ENCODE data around the gene TBC1D22A. TPM values are rescaled to one million over a fixed set of nuclear protein-coding genes. Genes with fewer than 3 reads are reported as not detected.

The TBC1D22A gene
- total RNA-seq, 1 donor from 2014 or later: 24.2 TPM

DNA sequence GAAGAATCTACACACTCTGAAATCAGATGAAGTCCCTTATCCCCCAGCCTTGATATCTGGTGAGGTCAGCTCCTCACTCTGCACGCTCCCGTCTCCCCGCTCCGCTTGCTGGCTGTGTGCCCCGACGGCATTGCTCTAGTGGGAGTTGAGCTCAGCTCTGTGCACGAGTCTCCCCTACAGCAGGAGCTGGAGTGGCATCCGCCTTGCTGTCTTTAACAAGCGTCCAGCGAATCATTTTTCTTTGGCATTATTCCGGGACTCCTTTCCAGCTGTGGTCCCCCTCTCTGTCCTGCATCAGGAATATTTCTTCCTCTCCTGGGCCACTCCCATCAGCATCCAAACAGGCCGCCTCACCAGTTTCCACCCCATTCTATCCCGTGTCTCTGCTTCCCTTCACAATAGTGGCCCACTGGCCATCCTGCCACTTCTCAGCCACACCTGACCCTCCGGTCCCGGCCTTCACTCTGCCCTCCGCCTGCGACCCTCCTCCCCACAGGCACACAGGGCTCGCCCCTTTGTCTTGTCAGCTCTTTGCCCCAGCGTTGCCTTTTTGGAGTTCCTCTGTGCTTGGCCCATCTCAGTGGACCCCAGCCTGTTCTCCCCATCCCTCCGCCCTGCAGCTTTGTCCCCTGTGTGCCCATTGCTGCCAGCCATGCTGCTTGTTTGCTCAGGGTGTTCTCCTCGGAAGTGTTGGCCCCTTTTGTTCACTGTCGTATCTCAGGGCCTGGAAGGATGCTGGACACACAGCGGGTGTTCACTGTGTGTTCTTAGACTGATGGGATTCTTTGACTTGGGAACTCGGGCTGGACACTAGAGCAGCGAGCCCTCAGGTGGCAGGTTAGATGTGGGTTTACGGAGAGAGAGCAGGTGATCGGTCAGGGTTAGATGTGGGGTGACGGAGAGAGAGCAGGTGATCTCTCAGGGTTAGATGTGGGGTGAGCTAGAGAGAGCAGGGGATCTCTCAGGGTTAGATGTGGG, 441.8 kb downstream of the TBC1D22A start:
- no peak overlapping the region for H3K4me2 ChIP-seq (ENCODE audit: low read length)
- no peaks in the 10 kb centered on the region for H3K9me3 ChIP-seq (ENCODE audit: insufficient read depth, low read depth, low read length)
- Mint-ChIP-seq H3K9me3 (ENCODE audit: unreplicated experiment) (peaks cover 15% of the 10 kb centered on the region), H3K27me3 (ENCODE audit: low read depth, unreplicated experiment) (peaks cover 18% of the 10 kb centered on the region), H3K4me3 (ENCODE audit: unreplicated experiment) (no peak overlapping the region), H3K27ac (ENCODE audit: unreplicated experiment) (no peak overlapping the region), H3K4me1 (ENCODE audit: low read depth, unreplicated experiment) (no peaks in the 10 kb centered on the region), H3K36me3 (ENCODE audit: low read depth, unreplicated experiment) (no peaks in the 10 kb centered on the region)
- no peaks in the 10 kb centered on the region for H3K4me1 ChIP-seq (ENCODE audit: insufficient read depth, low read length)
- H3K79me2 ChIP-seq (ENCODE audit: insufficient read depth, low read length): no peaks in the 10 kb centered on the region
- FAIRE-seq: no peak
- H4K20me1 ChIP-seq (ENCODE audit: insufficient read depth, low read length): no peaks in the 10 kb centered on the region
- H2AFZ ChIP-seq (ENCODE audit: low read depth, low read length): no peak overlapping the region
- no peak overlapping the region for H3K27ac ChIP-seq (ENCODE audit: low read depth, low read length)
- H3K27me3 ChIP-seq (ENCODE audit: insufficient read depth, low read length): no peaks in the 10 kb centered on the region
- no peaks in the 10 kb centered on the region for H3K36me3 ChIP-seq (ENCODE audit: insufficient read depth, low read length)
- DNase-seq (ENCODE audit: low read depth): no peak
- H3K9ac ChIP-seq (ENCODE audit: low read length): no peak overlapping the region
- no peak for TF ChIP-seq EZH2 (IDR thresholded peaks at IDR 0.05; ENCODE audit: insufficient read depth, low read length)
- H3K4me3 ChIP-seq (ENCODE audit: insufficient read depth, low read depth, low read length): no peak overlapping the region

DNA sequence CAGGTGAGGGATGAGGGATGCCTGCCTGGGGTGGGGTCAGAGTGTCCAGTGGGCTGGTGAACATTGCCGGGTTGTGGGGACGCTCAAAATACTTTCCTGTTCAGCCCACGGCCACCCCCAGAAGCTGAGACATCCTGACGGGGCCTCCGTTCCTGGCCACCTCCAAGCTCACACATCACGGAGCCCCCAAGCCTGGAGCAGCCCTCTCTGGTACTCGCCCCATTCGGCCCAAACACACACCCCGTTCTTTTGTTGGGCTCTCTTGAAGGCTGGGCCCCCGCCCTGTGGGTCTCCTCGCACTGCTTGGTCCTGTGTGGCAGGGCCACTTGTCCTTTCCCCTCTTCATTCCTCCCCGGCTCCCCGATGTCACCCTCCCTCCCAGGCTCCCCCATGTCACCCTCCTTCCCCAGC, 442.6 kb downstream of the TBC1D22A start:
- H3K36me3 Mint-ChIP-seq (ENCODE audit: low read depth, unreplicated experiment): no peaks in the 10 kb centered on the region
- H3K9me3 Mint-ChIP-seq (ENCODE audit: unreplicated experiment): peaks cover 15% of the 10 kb centered on the region
- Histone ChIP-seq H3K4me3 (ENCODE audit: insufficient read depth, low read depth, low read length) (no peak overlapping the region), H3K36me3 (ENCODE audit: insufficient read depth, low read length) (no peaks in the 10 kb centered on the region), H3K4me1 (ENCODE audit: insufficient read depth, low read length) (no peaks in the 10 kb centered on the region), H3K79me2 (ENCODE audit: insufficient read depth, low read length) (no peaks in the 10 kb centered on the region), H4K20me1 (ENCODE audit: insufficient read depth, low read length) (no peaks in the 10 kb centered on the region), H3K27me3 (ENCODE audit: insufficient read depth, low read length) (no peaks in the 10 kb centered on the region), H3K27ac (ENCODE audit: low read depth, low read length) (no peak overlapping the region), H3K9me3 (ENCODE audit: insufficient read depth, low read depth, low read length) (no peaks in the 10 kb centered on the region), H3K4me2 (ENCODE audit: low read length) (no peak overlapping the region), H2AFZ (ENCODE audit: low read depth, low read length) (no peak overlapping the region), H3K9ac (ENCODE audit: low read length) (no peak overlapping the region)
- FAIRE-seq (no peak), DNase-seq (ENCODE audit: low read depth) (no peak)
- TF ChIP-seq EZH2 (IDR thresholded peaks at IDR 0.05; ENCODE audit: insufficient read depth, low read length) (no peak), CTCF (IDR thresholded peaks at IDR 0.05; ENCODE audit: insufficient read depth, low read depth, low read length) (no peak)
- H3K4me3 Mint-ChIP-seq (ENCODE audit: unreplicated experiment): no peak overlapping the region
- no peaks in the 10 kb centered on the region for H3K4me1 Mint-ChIP-seq (ENCODE audit: low read depth, unreplicated experiment)
- H3K27me3 Mint-ChIP-seq (ENCODE audit: low read depth, unreplicated experiment): peaks cover 17% of the 10 kb centered on the region
- no peak overlapping the region for H3K27ac Mint-ChIP-seq (ENCODE audit: unreplicated experiment)

GRCh38 chr22:47205554-47205953, 443.1 kb downstream of the TBC1D22A start:
- H3K4me1 Mint-ChIP-seq (ENCODE audit: low read depth, unreplicated experiment): no peaks in the 10 kb centered on the region
- Histone ChIP-seq H3K4me2 (ENCODE audit: low read length) (no peak overlapping the region), H3K4me1 (ENCODE audit: insufficient read depth, low read length) (no peaks in the 10 kb centered on the region), H3K9ac (ENCODE audit: low read length) (no peak overlapping the region), H3K4me3 (ENCODE audit: insufficient read depth, low read depth, low read length) (no peak overlapping the region), H2AFZ (ENCODE audit: low read depth, low read length) (no peak overlapping the region), H4K20me1 (ENCODE audit: insufficient read depth, low read length) (no peaks in the 10 kb centered on the region), H3K9me3 (ENCODE audit: insufficient read depth, low read depth, low read length) (no peaks in the 10 kb centered on the region), H3K79me2 (ENCODE audit: insufficient read depth, low read length) (no peaks in the 10 kb centered on the region), H3K27ac (ENCODE audit: low read depth, low read length) (no peak overlapping the region), H3K27me3 (ENCODE audit: insufficient read depth, low read length) (no peaks in the 10 kb centered on the region), H3K36me3 (ENCODE audit: insufficient read depth, low read length) (no peaks in the 10 kb centered on the region)
- H3K36me3 Mint-ChIP-seq (ENCODE audit: low read depth, unreplicated experiment): no peaks in the 10 kb centered on the region
- H3K27me3 Mint-ChIP-seq (ENCODE audit: low read depth, unreplicated experiment): peaks cover 14% of the 10 kb centered on the region
- FAIRE-seq (no peak), DNase-seq (ENCODE audit: low read depth) (no peak)
- no peak for TF ChIP-seq CTCF (IDR thresholded peaks at IDR 0.05; ENCODE audit: insufficient read depth, low read depth, low read length)
- TF ChIP-seq EZH2 (IDR thresholded peaks at IDR 0.05; ENCODE audit: insufficient read depth, low read length): no peak
- H3K4me3 Mint-ChIP-seq (ENCODE audit: unreplicated experiment): no peak overlapping the region
- H3K9me3 Mint-ChIP-seq (ENCODE audit: unreplicated experiment): peaks cover 17% of the 10 kb centered on the region
- no peak overlapping the region for H3K27ac Mint-ChIP-seq (ENCODE audit: unreplicated experiment)

Measured in astrocyte (in vitro differentiated cells and primary cell).